ENCODE data around the gene SLC27A4.

GRCh38 chr9:128323791-128324190, 16.5 kb upstream of the SLC27A4 start:
- no peak for TF ChIP-seq GATA3 (IDR thresholded peaks at IDR 0.05; ENCODE audit: low read depth, low read length)
- no peak for TF ChIP-seq GATA2 (IDR thresholded peaks at IDR 0.05; ENCODE audit: low read depth, low read length)

All from SH-SY5Y (cell line).